HG02623 (cell line): Measurements from ENCODE around the gene TSHZ1.

Source experiments
- ATAC-seq: cut with Tn5 transposase; IDR thresholded peaks from one replicate; pipeline ENCODE4 v1.9.1; 2021; ENCODE audit warnings: moderate library complexity; ENCODE audit not compliant: unreplicated experiment

The TSHZ1 gene

GRCh38 chr18:75241705-75242104, 31.1 kb downstream of the TSHZ1 start:
- ATAC-seq = no peak

- no peak for ATAC-seq
Observed at GRCh38 chr18:75244351-75245313, 34.0 kb downstream of the TSHZ1 start.

- ATAC-seq = no peak
Observed at GRCh38 chr18:75246721-75247610, 36.4 kb downstream of the TSHZ1 start.

GRCh38 chr18:75247611-75248421, 37.2 kb downstream of the TSHZ1 start:
- peak; percentile 63 for ATAC-seq

- ATAC-seq = no peak
Observed at GRCh38 chr18:75248426-75249174, 38.0 kb downstream of the TSHZ1 start.

GRCh38 chr18:75249175-75249518, 38.5 kb downstream of the TSHZ1 start:
- no peak for ATAC-seq

GRCh38 chr18:75249672-75250470, 39.3 kb downstream of the TSHZ1 start:
- ATAC-seq = no peak

- ATAC-seq = no peak
Observed at GRCh38 chr18:75250471-75250821, 39.8 kb downstream of the TSHZ1 start.

- ATAC-seq = no peak
Observed at GRCh38 chr18:75251466-75251865, 40.9 kb downstream of the TSHZ1 start.

- no peak for ATAC-seq
Observed at GRCh38 chr18:75252136-75252535, 41.5 kb downstream of the TSHZ1 start.

GRCh38 chr18:75253043-75253442, 42.4 kb downstream of the TSHZ1 start:
- ATAC-seq = no peak

GRCh38 chr18:75253784-75254183, 43.2 kb downstream of the TSHZ1 start:
- no peak for ATAC-seq

- no peak for ATAC-seq
Observed at GRCh38 chr18:75255094-75255493, 44.5 kb downstream of the TSHZ1 start.

- ATAC-seq = no peak
Observed at GRCh38 chr18:75256376-75256775, 45.8 kb downstream of the TSHZ1 start.

GRCh38 chr18:75257605-75258004, 47.0 kb downstream of the TSHZ1 start:
- no peak for ATAC-seq

GRCh38 chr18:75261430-75262223, 51.0 kb downstream of the TSHZ1 start:
- peak; percentile 79 for ATAC-seq

- no peak for ATAC-seq
Observed at GRCh38 chr18:75262511-75262910, 51.9 kb downstream of the TSHZ1 start.

- no peak for ATAC-seq
Observed at GRCh38 chr18:75264195-75264594, 53.6 kb downstream of the TSHZ1 start.
